ENCODE results near the gene EDC3. TPM values are rescaled to one million over a fixed set of nuclear protein-coding genes. Genes with fewer than 3 reads are reported as not detected.

Gene EDC3
- total RNA-seq, 1 experiment from 2014 or later, result 45.1 TPM

GRCh38 chr15:74616996-74617395 is 78.8 kb downstream of the EDC3 start:
- TSS peak; percentile 52 for BruUV-seq (replicated peaks)

More at GRCh38 chr15:74616996-74617395, 78.8 kb downstream of the EDC3 start:
- peak overlapping the region; percentile 99 for H3K4me3 ChIP-seq (replicated peaks in 1 of 2; ENCODE audit: low read depth in 1 of 2, low read length in 2 of 2)
- no peak overlapping the region for H3K27ac ChIP-seq (ENCODE audit: low read depth, low read length)
- peaks cover under 1 to 26% of the 10 kb centered on the region in 2 experiments; a peak in 3 of 4 replicates for H3K36me3 ChIP-seq (ENCODE audit: control insufficient read depth in 1 of 2, insufficient read depth in 2 of 2, low read length in 2 of 2)
- TF ChIP-seq POLR2AphosphoS5 (IDR thresholded peaks at IDR 0.05; ENCODE audit: low read depth, low read length), result no peak
- no peak for TF ChIP-seq ZFX (IDR thresholded peaks at IDR 0.05)
- TF ChIP-seq ZNF274 (IDR thresholded peaks at IDR 0.05; ENCODE audit: low read depth, low read length), result no peak
- no peak for TF ChIP-seq ATF3 (IDR thresholded peaks at IDR 0.05)
- no peak for TF ChIP-seq FOSL1 (IDR thresholded peaks at IDR 0.05; ENCODE audit: low read depth)
- TF ChIP-seq ELF1 (IDR thresholded peaks at IDR 0.05; ENCODE audit: borderline replicate concordance, low read depth), result no peak
- TF ChIP-seq EZH2phosphoT487 (IDR thresholded peaks at IDR 0.05; ENCODE audit: borderline replicate concordance), result no peak
- TF ChIP-seq CEBPB (IDR thresholded peaks at IDR 0.05; ENCODE audit: low read depth), result no peak
- TF ChIP-seq TCF7L2 (IDR thresholded peaks at IDR 0.05; ENCODE audit: borderline replicate concordance, extremely low read depth, insufficient read depth, insufficient read length), result no peak
- no peak for TF ChIP-seq EGR1 (IDR thresholded peaks at IDR 0.05; ENCODE audit: low read depth)
- TF ChIP-seq POLR2A (IDR thresholded peaks at IDR 0.05; ENCODE audit: borderline replicate concordance, extremely low read depth, insufficient read depth, insufficient read length), result no peak
- no peak for TF ChIP-seq JUND (IDR thresholded peaks at IDR 0.05)
- TF ChIP-seq REST (IDR thresholded peaks at IDR 0.05; ENCODE audit: low read depth), result no peak
- no peak for TF ChIP-seq CTCF (IDR thresholded peaks at IDR 0.05 in 2 of 3, conservative IDR thresholded peaks at IDR 0.05 in 1 of 3; ENCODE audit: borderline replicate concordance in 1 of 3, insufficient read depth in 1 of 3, low read depth in 2 of 3, low read length in 2 of 3)
- TF ChIP-seq RAD21 (IDR thresholded peaks at IDR 0.05; ENCODE audit: low read depth), result no peak
- no peak for TF ChIP-seq ZBTB33 (IDR thresholded peaks at IDR 0.05; ENCODE audit: extremely low read depth, insufficient replicate concordance, low read length)
- no peak for TF ChIP-seq MAX (IDR thresholded peaks at IDR 0.05)
- TF ChIP-seq SIN3A (IDR thresholded peaks at IDR 0.05; ENCODE audit: low read depth), result no peak
- TF ChIP-seq SP1 (IDR thresholded peaks at IDR 0.05; ENCODE audit: low read depth), result no peak
- peak overlapping the region; percentile 92 for H3K4me2 ChIP-seq (ENCODE audit: low read length)
- peak overlapping the region; percentile 99 for H3K9ac ChIP-seq (ENCODE audit: low read length)
- peaks cover 63% of the 10 kb centered on the region for H3K79me2 ChIP-seq (ENCODE audit: insufficient read depth, low read length)
- intact Hi-C loops (cut with micrococcal nuclease), result no loop called here
- H3K4me1 ChIP-seq (ENCODE audit: control insufficient read depth in 1 of 2, insufficient read depth in 2 of 2, low read length in 2 of 2), result peaks cover 9 to 36% of the 10 kb centered on the region in 2 experiments; a peak in 3 of 4 replicates
- H3K27me3 ChIP-seq (ENCODE audit: insufficient read depth, low read length), result no peaks in the 10 kb centered on the region
- no peaks in the 10 kb centered on the region for H3K9me3 ChIP-seq (ENCODE audit: control insufficient read depth in 1 of 2, insufficient read depth in 1 of 2, low read depth in 1 of 2, low read length in 2 of 2)
- H2AFZ ChIP-seq (ENCODE audit: low read depth, low read length, poor library complexity, severe bottlenecking), result no peak overlapping the region
- RAD21 ChIA-PET (ENCODE audit: low non-redundant PET in 1 of 2, low total read pairs in 2 of 2, uncharacterized antibody in 2 of 2, unreplicated experiment in 2 of 2), result no interaction called here
- H4K20me1 ChIP-seq (ENCODE audit: insufficient read depth), result peaks cover 6% of the 10 kb centered on the region; the same call in 1 of the 2 replicates
- POLR2A ChIA-PET, result interaction anchor here (1.2 kb wide), 1 partner anchor 152 kb away, joined by 3 read pairs; no protein-coding TSS in a partner anchor
- ATAC-seq, result no peak
- no peaks in the 10 kb centered on the region for H3K9me2 ChIP-seq (ENCODE audit: insufficient read depth)
- no peak for DNase-seq (ENCODE audit: low read depth, low spot score)
- CTCF ChIA-PET, result interaction anchor here (0.6 to 1.3 kb wide), 3 partner anchors 20 to 277 kb away, joined by 3 to 4 read pairs (median 3); no protein-coding TSS in a partner anchor
